DMS53 treated with DMSO at 0.1 percent for 48 hours (cell line): ENCODE results near the gene POLA1.
A peak's percentile ranks its signal among the peaks of the same experiment; 100 is the strongest.
"Not testable (repeated sequence)": the region's sequence is repeated elsewhere in the genome, so short reads cannot be mapped to it uniquely, and the experiment has no call there.

Experiments used
- DNase-seq: peaks from one replicate; lab custom pipeline; 2025; ENCODE audit not compliant: unreplicated experiment; lab: John Stamatoyannopoulos, UW

Gene POLA1

GRCh38 chrX:24796204-24796603, 102.5 kb downstream of the POLA1 start:
- no peak for DNase-seq

GRCh38 chrX:24799078-24799477, 105.4 kb downstream of the POLA1 start:
- no peak for DNase-seq

GRCh38 chrX:24799565-24799964, 105.8 kb downstream of the POLA1 start:
- DNase-seq: no peak

GRCh38 chrX:24805201-24805600, 111.5 kb downstream of the POLA1 start:
- no peak for DNase-seq

GRCh38 chrX:24819807-24820206, 126.1 kb downstream of the POLA1 start:
- not testable (repeated sequence) for DNase-seq

- DNase-seq: no peak
These were observed 134.4 kb downstream of the POLA1 start for GRCh38 chrX:24828147-24828546.

GRCh38 chrX:24828600-24828999, 134.9 kb downstream of the POLA1 start:
- no peak for DNase-seq

- DNase-seq: no peak
These were observed 140.0 kb downstream of the POLA1 start for GRCh38 chrX:24833695-24834094.

- no peak for DNase-seq
These were observed 144.2 kb downstream of the POLA1 start for GRCh38 chrX:24837966-24838365.

GRCh38 chrX:24838629-24839028, 144.9 kb downstream of the POLA1 start:
- peak; percentile 24 for DNase-seq

- DNase-seq: no peak
These were observed 145.6 kb downstream of the POLA1 start for GRCh38 chrX:24839331-24839730.

- DNase-seq: no peak
These were observed 148.8 kb downstream of the POLA1 start for GRCh38 chrX:24842486-24842885.

GRCh38 chrX:24846550-24847150, 152.9 kb downstream of the POLA1 start:
- no peak for DNase-seq

- DNase-seq: no peak
These were observed 157.6 kb downstream of the POLA1 start for GRCh38 chrX:24851289-24851688.

- no peak for DNase-seq
These were observed 158.1 kb downstream of the POLA1 start for GRCh38 chrX:24851780-24852179.

GRCh38 chrX:24858004-24858746, 164.5 kb downstream of the POLA1 start:
- DNase-seq: no peak

GRCh38 chrX:24859211-24859841, 165.6 kb downstream of the POLA1 start:
- no peak for DNase-seq

- DNase-seq: no peak
These were observed 166.4 kb downstream of the POLA1 start for GRCh38 chrX:24860140-24860539.

- no peak for DNase-seq
These were observed 168.6 kb downstream of the POLA1 start for GRCh38 chrX:24862343-24862742.

- DNase-seq: not testable (repeated sequence)
These were observed 170.1 kb downstream of the POLA1 start for GRCh38 chrX:24863779-24864178.

- DNase-seq: no peak
These were observed 176.4 kb downstream of the POLA1 start for GRCh38 chrX:24870143-24870542.

- DNase-seq: no peak
These were observed 181.0 kb downstream of the POLA1 start for GRCh38 chrX:24874604-24875247.
